Uterus (tissue), 2 donors: ENCODE results near the gene LDB3.

Source experiments
- POLR2A ChIP-seq, 2 donors: fragments of 450-650 bp; IDR thresholded peaks; one replicate each; pipeline ENCODE4 v1.6.1; 2016; ENCODE audit warnings: antibody characterized with exemption in 2 of 2, mild to moderate bottlenecking in 1 of 2, moderate library complexity in 1 of 2
- TF ChIP-seq, protein P1 (sequence below), 4 experiments: fragments of 200-600 bp in 2 of 4; fragments of 450-650 bp in 2 of 4; sonication (generic) in 2 of 4; IDR thresholded peaks; one replicate each; pipeline ENCODE4 v1.5.1; 2016 to 2019; ENCODE audit warnings: antibody characterized with exemption in 4 of 4, mild to moderate bottlenecking in 2 of 4, moderate library complexity in 1 of 4

DNA sequence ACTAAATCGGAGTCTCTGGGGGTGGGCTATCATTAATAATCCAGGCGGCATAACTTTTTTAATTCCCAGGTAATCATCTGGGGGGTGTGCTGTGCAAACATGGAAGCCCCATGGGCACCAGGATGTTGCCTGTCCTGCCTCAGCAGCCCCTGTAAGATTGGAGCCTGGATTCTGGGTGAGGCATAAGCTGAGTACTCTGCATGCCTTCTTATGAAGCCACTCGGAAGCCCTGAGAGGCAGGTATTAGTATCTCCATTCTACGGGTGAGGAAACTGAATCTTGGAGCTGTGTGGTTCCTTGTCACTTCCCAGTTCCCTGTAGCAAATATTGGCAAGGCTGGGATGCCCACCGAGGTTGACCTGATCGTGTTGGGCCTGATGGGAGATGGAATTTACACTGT lies 21.4 kb upstream of the LDB3 start:
- TF ChIP-seq POLR2A (IDR thresholded peaks at IDR 0.05): no peak
- TF ChIP-seq, protein P1, sequence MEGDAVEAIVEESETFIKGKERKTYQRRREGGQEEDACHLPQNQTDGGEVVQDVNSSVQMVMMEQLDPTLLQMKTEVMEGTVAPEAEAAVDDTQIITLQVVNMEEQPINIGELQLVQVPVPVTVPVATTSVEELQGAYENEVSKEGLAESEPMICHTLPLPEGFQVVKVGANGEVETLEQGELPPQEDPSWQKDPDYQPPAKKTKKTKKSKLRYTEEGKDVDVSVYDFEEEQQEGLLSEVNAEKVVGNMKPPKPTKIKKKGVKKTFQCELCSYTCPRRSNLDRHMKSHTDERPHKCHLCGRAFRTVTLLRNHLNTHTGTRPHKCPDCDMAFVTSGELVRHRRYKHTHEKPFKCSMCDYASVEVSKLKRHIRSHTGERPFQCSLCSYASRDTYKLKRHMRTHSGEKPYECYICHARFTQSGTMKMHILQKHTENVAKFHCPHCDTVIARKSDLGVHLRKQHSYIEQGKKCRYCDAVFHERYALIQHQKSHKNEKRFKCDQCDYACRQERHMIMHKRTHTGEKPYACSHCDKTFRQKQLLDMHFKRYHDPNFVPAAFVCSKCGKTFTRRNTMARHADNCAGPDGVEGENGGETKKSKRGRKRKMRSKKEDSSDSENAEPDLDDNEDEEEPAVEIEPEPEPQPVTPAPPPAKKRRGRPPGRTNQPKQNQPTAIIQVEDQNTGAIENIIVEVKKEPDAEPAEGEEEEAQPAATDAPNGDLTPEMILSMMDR (IDR thresholded peaks at IDR 0.05): no peak
